CD14-positive monocyte (primary cell): ENCODE results near the gene GRIN3B. TPM values are rescaled to one million over a fixed set of nuclear protein-coding genes. Genes with fewer than 3 reads are reported as not detected.

Source experiments
- DNase-seq, 3 donors: peaks; one replicate each; pipeline ENCODE4 v3.0.0-alpha.2; 2011 to 2022
- H2AFZ ChIP-seq: 2 replicates; pipeline ENCODE4 v1.6.0; 2012; ENCODE audit warnings: mild to moderate bottlenecking, low read depth, low read length, inconsistent platforms; ENCODE audit not compliant: insufficient read depth, poor library complexity, severe bottlenecking
- H3K27ac ChIP-seq, 2 donors: 1 replicate in 1 of 2; 2 replicates in 1 of 2; pipeline ENCODE4 v1.5.1; 2012 to 2013; ENCODE audit warnings: low read length in 2 of 2, control low read depth in 1 of 2, inconsistent platforms in 1 of 2, low read depth in 1 of 2, mild to moderate bottlenecking in 1 of 2
- H3K27me3 ChIP-seq, 2 donors: one replicate each; pipeline versions ENCODE4 v1.6.0 to v1.6.1; 2011 to 2013; ENCODE audit warnings: low read length in 2 of 2; ENCODE audit not compliant: control insufficient read depth in 2 of 2, insufficient read depth in 2 of 2
- H3K36me3 ChIP-seq, 2 donors: replicated peaks in 1 of 2; 1 replicate in 1 of 2; 2 replicates in 1 of 2; pipeline versions ENCODE4 v1.5.1 to v1.6.1; 2012 to 2013; ENCODE audit warnings: low read length in 2 of 2, control low read depth in 1 of 2, inconsistent platforms in 1 of 2, mild to moderate bottlenecking in 1 of 2; ENCODE audit not compliant: insufficient read depth in 2 of 2, control insufficient read depth in 1 of 2
- H3K4me1 ChIP-seq, 2 donors: 1 replicate in 1 of 2; 2 replicates in 1 of 2; pipeline versions ENCODE4 v1.5.1 to v1.6.1; 2012 to 2013; ENCODE audit warnings: low read length in 2 of 2, control low read depth in 1 of 2, inconsistent platforms in 1 of 2, mild to moderate bottlenecking in 1 of 2, moderate library complexity in 1 of 2; ENCODE audit not compliant: insufficient read depth in 2 of 2, control insufficient read depth in 1 of 2
- H3K4me2 ChIP-seq: replicated peaks from 2 replicates; pipeline ENCODE3; 2012; ENCODE audit warnings: low read length, moderate library complexity, mild to moderate bottlenecking; ENCODE audit not compliant: poor library complexity, severe bottlenecking; ENCODE audit errors: extremely low read depth
- H3K4me3 ChIP-seq, 3 experiments: fragments of 200-600 bp in 1 of 3; sonication (generic) in 1 of 3; replicated peaks in 1 of 3; 1 replicate in 2 of 3; 2 replicates in 1 of 3; pipeline ENCODE4 v1.5.1; 2011 to 2013; ENCODE audit warnings: low read length in 3 of 3, mild to moderate bottlenecking in 3 of 3, control low read depth in 2 of 3, low read depth in 2 of 3, inconsistent platforms in 1 of 3, moderate library complexity in 1 of 3
- H3K79me2 ChIP-seq: 2 replicates; pipeline ENCODE4 v1.6.0; 2012; ENCODE audit warnings: mild to moderate bottlenecking, control low read depth, inconsistent platforms, low read length, moderate library complexity; ENCODE audit not compliant: insufficient read depth
- H3K9ac ChIP-seq: 2 replicates; pipeline ENCODE4 v1.6.0; 2017; ENCODE audit warnings: low read length, mild to moderate bottlenecking; ENCODE audit not compliant: insufficient read depth, poor library complexity, severe bottlenecking
- H3K9me3 ChIP-seq, 2 donors: replicated peaks in 1 of 2; 1 replicate in 1 of 2; 2 replicates in 1 of 2; pipeline versions ENCODE4 v1.5.1 to v1.6.1; 2012 to 2013; ENCODE audit warnings: low read length in 2 of 2, control low read depth in 1 of 2; ENCODE audit not compliant: control insufficient read depth in 1 of 2, insufficient read depth in 1 of 2
- H4K20me1 ChIP-seq: 2 replicates; pipeline ENCODE4 v1.6.0; 2012; ENCODE audit warnings: mild to moderate bottlenecking, low read length, control low read depth, moderate library complexity; ENCODE audit not compliant: insufficient read depth
- H3K27ac Mint-ChIP-seq, 7 donors: one replicate each; pipeline ENCODE4 v1.8.0; 2020; ENCODE audit warnings: mild to moderate bottlenecking in 7 of 7, mixed read lengths in 7 of 7, moderate library complexity in 6 of 7, inconsistent platforms in 2 of 7
- H3K27me3 Mint-ChIP-seq, 3 donors: one replicate each; pipeline ENCODE4 v1.8.0; 2021 to 2022; ENCODE audit warnings: low read depth in 3 of 3, mild to moderate bottlenecking in 3 of 3, mixed read lengths in 3 of 3, moderate library complexity in 3 of 3, inconsistent platforms in 1 of 3
- H3K36me3 Mint-ChIP-seq, 2 donors: one replicate each; pipeline ENCODE4 v1.8.0; 2020; ENCODE audit warnings: mixed read lengths in 2 of 2, inconsistent platforms in 1 of 2, mild to moderate bottlenecking in 1 of 2
- H3K4me1 Mint-ChIP-seq: one replicate; pipeline ENCODE4 v1.8.0; 2020; ENCODE audit warnings: mild to moderate bottlenecking, mixed read lengths
- H3K4me3 Mint-ChIP-seq, 2 donors: one replicate each; pipeline ENCODE4 v1.8.0; 2020; ENCODE audit warnings: mild to moderate bottlenecking in 2 of 2, mixed read lengths in 2 of 2, moderate library complexity in 1 of 2
- H3K9me3 Mint-ChIP-seq, 7 donors: one replicate each; pipeline ENCODE4 v1.8.0; 2020 to 2022; ENCODE audit warnings: mixed read lengths in 7 of 7, mild to moderate bottlenecking in 6 of 7, moderate library complexity in 6 of 7, inconsistent platforms in 2 of 7
- WGBS: methylation state at CpG from one replicate; pipeline ENCODE4 v1.1.5; 2013; ENCODE audit warnings: missing lambda C conversion rate; ENCODE audit not compliant: insufficient coverage; 5-methylcytosine and 5-hydroxymethylcytosine counted together
- intact Hi-C, 2 donors: fragments of 100-400 bp; cut with micrococcal nuclease; formaldehyde crosslinking; loops; one replicate each; pipeline versions ENCODE4 v1.15.0 to v1.15.1; 2023
- polyA plus RNA-seq, 3 donors: library from polyadenylated mRNA; depleted of rRNA in 1 of 3; unstranded in 2 of 3; stranded (reverse) in 1 of 3; fragments of 300-500 nt in 2 of 3; fragments of >200 nt in 1 of 3; fragmentation: Illumina TruSeq in 2 of 3; gene quantifications; 1 replicate in 2 of 3; 2 replicates in 1 of 3; pipeline ENCODE4 v1.2.3, GENCODE V29; 2012 to 2021
- TF ChIP-seq, protein P1 (sequence below): fragments of 200-600 bp; IDR thresholded peaks from one replicate; pipeline ENCODE4 v1.8.0; 2022; ENCODE audit warnings: antibody characterized with exemption, mild to moderate bottlenecking

Gene GRIN3B
- polyA plus RNA-seq, 3 donors = 0.13 to 0.27 TPM; not detected in 1

DNA sequence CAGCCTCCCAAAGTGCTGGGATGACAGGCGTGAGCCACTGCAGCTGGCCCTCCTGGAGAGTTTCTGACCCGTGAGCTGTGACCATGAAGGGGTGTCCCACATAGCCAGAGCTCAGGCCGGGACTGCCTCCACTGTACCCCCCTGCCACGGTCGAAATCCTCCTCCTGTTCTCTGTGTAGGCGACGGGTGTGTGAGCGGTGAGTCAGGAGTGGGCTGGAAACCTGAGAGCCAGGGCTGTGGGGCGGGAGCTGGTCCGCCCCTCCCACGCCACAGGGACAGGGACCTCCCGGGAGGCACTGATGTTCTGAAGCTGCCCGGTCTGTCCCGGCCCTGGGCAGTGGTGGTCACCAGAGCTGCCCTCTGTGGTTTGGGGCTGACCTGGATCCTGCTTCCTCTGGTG is 12.1 kb upstream of the GRIN3B start:
- H3K9ac ChIP-seq = no peak overlapping the region
- Mint-ChIP-seq H3K27me3 (peaks cover 0 to 2% (median 1%) of the 10 kb centered on the region in 3 donors), H3K4me3 (no peak overlapping the region), H3K4me1 (peaks cover 14% of the 10 kb centered on the region), H3K27ac (peak overlapping the region in 1 of 7 donors; percentile 30), H3K9me3 (peaks cover 0 to 3% (median 0%) of the 10 kb centered on the region in 7 donors), H3K36me3 (peaks cover 22 to 44% of the 10 kb centered on the region in 2 donors)
- no peak for DNase-seq
- H3K27ac ChIP-seq = no peak overlapping the region
- H3K4me2 ChIP-seq = no peak overlapping the region
- intact Hi-C loops = loop anchor here in 1 of 2 donors (10.0 kb wide), 1 partner anchor 213 kb away; no protein-coding TSS in a partner anchor
- H3K79me2 ChIP-seq = peaks cover 12% of the 10 kb centered on the region
- H3K27me3 ChIP-seq = no peaks in the 10 kb centered on the region
- WGBS = 91% methylated on average over 6 of the region's 14 CpGs
- no peak overlapping the region for H2AFZ ChIP-seq
- H3K4me3 ChIP-seq = no peak overlapping the region
- H3K36me3 ChIP-seq = peaks cover 18 to 28% of the 10 kb centered on the region in 2 donors
- peaks cover 8% of the 10 kb centered on the region for H4K20me1 ChIP-seq
- H3K9me3 ChIP-seq = no peaks in the 10 kb centered on the region
- H3K4me1 ChIP-seq = peaks cover 14 to 20% of the 10 kb centered on the region in 2 donors
- TF ChIP-seq, protein P1, sequence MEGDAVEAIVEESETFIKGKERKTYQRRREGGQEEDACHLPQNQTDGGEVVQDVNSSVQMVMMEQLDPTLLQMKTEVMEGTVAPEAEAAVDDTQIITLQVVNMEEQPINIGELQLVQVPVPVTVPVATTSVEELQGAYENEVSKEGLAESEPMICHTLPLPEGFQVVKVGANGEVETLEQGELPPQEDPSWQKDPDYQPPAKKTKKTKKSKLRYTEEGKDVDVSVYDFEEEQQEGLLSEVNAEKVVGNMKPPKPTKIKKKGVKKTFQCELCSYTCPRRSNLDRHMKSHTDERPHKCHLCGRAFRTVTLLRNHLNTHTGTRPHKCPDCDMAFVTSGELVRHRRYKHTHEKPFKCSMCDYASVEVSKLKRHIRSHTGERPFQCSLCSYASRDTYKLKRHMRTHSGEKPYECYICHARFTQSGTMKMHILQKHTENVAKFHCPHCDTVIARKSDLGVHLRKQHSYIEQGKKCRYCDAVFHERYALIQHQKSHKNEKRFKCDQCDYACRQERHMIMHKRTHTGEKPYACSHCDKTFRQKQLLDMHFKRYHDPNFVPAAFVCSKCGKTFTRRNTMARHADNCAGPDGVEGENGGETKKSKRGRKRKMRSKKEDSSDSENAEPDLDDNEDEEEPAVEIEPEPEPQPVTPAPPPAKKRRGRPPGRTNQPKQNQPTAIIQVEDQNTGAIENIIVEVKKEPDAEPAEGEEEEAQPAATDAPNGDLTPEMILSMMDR = no peak

DNA sequence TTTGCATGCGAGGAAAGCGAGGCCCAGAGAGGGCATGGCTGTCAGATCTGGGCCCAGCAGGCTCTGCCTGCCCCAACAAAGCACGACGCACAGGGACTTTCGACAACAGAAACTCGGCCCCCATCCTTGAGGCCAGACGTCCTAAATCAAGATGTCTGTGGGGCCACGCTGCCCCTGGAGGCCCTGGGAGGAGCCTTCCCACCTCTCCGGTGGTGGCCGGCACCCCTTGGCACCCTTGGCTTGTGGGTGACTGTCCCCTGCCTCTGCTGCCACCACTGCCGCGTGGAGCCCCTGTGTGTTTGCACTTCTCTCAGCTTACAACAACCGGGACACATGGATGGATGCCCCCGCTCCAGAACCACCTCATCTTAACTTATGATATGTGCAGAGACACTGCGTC is 11.7 kb upstream of the GRIN3B start:
- no peak overlapping the region for H3K9ac ChIP-seq
- peaks cover 12% of the 10 kb centered on the region for H3K79me2 ChIP-seq
- intact Hi-C loops = loop anchor here in 1 of 2 donors (10.0 kb wide), 1 partner anchor 214 kb away; no protein-coding TSS in a partner anchor
- Mint-ChIP-seq H3K4me3 (no peak overlapping the region), H3K4me1 (peaks cover 12% of the 10 kb centered on the region), H3K27ac (peak overlapping the region in 1 of 7 donors; percentile 20), H3K27me3 (peaks cover 0 to 2% (median 1%) of the 10 kb centered on the region in 3 donors), H3K36me3 (peaks cover 23 to 44% of the 10 kb centered on the region in 2 donors), H3K9me3 (peaks cover 0 to 3% (median 0%) of the 10 kb centered on the region in 7 donors)
- DNase-seq = no peak
- no peak overlapping the region for H3K4me2 ChIP-seq
- TF ChIP-seq, protein P1 = no peak
- H3K4me1 ChIP-seq = peaks cover 10 to 16% of the 10 kb centered on the region in 2 donors
- no peak overlapping the region for H2AFZ ChIP-seq
- H3K4me3 ChIP-seq = no peak overlapping the region
- H4K20me1 ChIP-seq = peaks cover 8% of the 10 kb centered on the region
- no peaks in the 10 kb centered on the region for H3K9me3 ChIP-seq
- 93% methylated on average over 13 of the region's 15 CpGs for WGBS
- H3K27me3 ChIP-seq = no peaks in the 10 kb centered on the region
- no peak overlapping the region for H3K27ac ChIP-seq
- H3K36me3 ChIP-seq = peaks cover 18 to 28% of the 10 kb centered on the region in 2 donors
